GM21423 (cell line): ENCODE data around the gene CACNA1H.

Experiments used
- ATAC-seq: cut with Tn5 transposase; IDR thresholded peaks from one replicate; pipeline ENCODE4 v1.9.1; 2021; ENCODE audit warnings: mild to moderate bottlenecking, moderate library complexity; ENCODE audit not compliant: unreplicated experiment

Gene CACNA1H

DNA sequence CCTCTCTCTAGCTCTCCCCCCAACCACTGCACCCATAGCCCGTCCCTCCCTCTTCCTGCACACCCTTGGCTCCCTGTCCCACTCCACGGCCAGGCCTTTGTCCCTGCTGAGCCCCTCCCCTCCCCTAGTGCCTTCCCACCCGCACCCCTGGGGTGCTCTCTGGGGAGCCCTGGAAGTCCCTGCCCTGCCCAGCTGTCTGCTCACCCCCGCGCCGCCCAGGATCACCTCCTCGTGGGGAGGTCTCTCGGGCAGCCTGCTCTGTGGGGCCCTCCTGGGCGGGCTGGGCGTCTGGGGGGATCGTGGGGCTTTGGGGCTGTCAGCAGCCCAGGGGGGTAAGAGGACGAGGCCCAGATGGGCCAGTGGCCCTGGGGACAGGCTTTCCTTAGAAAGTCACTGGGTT, 18.1 kb downstream of the CACNA1H start:
- ATAC-seq: no peak

DNA sequence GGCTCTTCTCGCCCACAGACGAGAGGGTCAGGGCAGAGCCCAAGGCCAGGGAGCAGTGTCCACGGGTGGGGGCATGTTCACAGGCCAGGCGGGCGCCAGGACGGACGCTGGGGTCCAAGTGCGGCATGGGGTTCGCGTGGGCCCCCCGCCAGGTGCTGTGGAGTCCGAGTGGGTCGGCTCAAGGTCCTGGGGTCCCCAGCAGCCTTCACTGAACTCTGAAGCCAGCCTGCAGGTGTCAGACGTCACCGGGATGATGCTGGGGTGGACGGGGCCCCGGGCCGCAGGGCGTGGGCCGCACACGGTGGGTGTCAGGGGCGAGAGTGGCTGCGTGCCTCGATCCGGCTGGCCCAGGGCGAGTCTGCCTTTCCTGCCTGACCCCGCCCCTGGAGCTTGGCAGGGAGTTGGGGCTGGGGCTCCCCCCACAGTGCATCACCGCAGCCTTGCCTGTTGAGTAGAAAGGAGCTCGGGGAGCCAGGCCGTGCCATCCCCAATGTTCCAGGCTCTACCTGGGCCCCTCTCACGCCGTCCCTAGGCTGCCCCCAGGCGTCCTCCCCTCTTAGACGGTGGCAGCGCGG, 19.0 kb downstream of the CACNA1H start:
- no peak for ATAC-seq

DNA sequence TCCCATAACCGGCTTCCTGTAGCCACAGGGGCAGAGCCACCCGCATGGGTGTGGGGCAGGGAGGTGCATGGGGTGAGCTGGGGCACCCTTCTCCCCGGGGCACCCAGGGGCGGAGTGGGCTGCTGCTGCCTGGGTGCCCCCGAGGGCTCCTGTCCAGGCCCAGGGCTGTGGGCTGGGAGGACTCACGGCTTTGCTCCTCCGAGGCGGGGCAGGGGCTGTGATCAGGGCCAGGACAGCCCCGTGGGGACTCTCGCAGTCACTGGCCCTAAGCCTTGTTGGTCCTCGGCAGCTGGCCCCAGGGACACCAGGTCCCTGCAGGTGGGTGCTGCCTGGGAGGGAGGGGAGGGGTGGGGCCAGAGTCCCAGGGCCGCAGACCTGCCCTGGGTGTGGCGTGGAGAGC, 19.7 kb downstream of the CACNA1H start:
- ATAC-seq: no peak

DNA sequence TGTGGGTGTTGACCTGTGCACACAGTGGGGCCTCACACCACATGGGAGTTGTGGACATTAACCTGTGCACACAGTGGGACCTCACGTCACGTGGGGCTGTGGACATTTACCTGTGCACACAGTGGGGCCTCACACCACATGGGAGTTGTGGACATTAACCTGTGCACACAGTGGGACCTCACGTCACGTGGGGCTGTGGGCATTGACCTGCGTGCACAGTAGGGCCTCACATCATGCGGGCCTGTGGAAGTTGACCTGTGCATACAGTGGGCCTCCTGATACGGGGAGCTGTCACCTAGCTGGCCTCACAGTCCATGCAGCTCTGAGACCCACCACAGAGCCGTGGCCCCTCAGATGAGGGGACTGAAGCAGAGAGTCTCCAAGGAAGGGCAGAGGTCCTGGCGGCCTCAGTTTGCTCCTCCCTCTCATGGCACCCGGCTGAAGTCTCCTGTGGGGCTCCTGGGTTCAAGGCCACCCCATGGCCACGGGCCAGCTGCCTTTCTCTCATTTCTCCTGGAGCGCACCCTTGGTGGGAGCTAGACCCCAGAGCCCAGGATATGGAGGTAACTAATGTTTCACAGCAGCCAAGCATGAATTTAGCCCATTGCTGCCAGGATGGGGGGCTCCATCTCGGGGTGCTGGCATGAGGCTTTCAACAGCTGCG, 21.0 kb downstream of the CACNA1H start:
- no peak for ATAC-seq

DNA sequence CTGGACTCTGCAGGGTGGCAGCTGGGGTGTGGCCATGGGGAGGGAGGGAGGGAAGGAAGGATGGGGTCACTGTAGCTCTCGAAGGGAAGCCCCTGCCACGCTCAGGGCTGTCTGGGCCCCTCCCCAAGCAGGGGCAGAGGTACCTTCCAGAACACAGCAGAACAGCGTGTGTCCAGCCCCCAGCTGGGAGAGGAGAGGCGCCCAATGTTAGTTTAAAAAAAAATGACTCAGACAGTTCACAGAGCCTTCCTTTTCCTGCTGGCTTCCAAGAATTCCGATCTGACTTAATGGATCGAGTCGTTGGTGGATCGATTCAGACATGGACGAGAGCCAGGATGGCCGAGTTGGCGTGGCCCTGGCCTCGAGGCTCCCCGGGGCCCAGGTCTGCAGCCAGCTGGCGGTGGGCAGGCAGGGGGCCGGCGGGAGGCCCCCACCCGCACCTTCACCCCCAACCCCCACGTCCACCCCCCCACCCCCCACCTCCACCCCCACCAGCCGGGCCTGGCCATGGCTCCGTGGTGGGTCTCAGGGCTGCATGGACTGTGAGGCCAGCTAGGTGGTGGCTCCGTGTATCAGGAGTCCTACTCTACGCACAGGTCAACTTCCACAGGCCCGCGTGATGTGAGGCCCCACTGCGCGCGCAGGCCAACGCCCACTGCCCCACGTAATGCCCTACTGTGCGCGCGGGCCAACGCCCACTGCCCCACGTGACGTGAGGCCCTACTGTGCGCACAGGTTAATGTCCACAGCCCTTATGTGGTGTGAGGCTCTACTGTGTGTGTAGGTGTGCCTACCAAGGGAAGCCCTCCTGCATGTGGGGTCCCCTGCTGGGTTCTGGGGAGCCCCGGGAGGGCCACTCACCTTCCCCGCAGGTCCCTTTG, 21.8 kb downstream of the CACNA1H start:
- no peak for ATAC-seq

DNA sequence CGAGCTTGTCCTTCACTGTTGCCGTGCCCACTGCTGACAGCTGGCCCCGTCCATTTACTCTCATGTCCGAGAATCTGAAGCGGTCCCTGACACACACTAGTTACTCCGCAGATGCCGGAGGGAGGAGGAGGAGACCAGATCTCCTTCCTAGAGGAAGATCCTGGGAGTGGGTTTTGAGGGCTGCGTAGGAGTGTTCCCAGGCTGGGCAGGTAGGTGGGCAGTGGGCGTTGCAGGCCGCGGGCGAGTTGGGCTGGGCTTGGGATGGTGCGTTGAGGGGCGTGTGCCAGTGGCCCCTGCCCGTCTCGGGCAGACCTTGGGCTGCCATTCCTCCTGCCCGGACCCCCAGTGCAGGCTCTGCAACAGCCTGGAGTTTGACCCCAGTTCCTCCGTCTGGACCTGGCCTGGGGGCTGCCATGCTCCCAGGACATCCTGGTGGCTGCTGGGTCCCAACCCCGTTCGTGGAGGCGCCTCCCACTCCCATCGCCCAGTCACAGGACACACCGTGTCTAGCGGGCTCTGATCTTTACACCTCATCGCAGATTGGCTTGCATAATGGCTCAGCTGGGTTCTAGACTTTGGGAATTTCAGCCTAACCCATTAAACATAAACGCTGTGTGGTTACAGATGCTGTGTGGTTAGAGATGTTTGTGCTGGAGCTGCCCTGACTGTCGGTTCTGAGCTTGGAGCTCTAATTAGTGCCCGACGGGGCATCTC, 22.8 kb downstream of the CACNA1H start:
- ATAC-seq: no peak

DNA sequence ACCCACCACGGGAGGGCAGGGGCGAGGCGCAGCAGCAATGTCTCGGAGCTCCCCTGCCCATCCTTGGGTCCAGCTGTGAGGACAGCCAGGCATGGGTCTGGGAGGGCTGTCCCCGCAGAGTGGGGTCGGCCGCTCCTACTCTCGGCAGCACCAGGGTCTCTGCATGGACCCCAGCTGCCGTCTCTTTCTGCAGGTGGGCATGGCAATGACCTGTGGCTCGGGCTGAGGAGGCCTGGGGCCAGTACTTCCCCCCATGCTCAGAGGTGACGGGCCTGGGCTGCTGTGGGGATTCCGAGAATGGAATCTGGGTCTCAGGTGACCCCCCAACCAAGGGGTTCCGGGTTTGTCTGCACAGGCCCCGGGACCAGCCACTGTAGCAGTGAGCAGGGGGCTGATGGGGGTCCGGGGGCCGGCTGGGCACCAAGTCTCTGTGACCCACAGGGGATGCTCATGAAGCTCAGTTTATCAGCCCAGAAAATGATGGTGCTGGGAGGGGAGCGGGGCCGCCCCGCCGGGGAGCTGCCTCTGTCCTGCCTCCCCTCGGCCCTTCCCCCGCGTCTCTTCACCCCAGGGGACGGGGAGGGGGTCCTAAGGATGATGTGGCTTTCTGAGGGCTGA, 23.5 kb downstream of the CACNA1H start:
- no peak for ATAC-seq

DNA sequence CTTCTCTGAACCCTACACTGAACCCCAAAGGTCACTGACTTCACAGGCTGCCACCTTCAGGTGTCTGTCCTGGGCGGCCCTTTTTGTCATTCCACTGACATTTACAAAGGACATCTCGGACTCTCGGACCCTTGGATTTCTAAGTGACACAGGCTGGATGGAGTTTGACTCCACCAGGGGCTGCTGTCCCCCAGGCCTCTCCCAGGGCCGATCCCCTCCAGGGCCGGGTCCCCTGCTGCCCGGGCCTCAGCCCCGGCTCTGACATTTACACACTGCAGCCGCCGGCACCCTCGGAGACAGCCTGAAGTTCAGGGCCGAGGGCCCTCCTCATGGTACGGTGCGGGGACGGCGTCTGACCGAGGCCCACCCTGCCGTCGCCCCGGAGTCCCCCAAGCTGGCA, 24.1 kb downstream of the CACNA1H start:
- ATAC-seq: no peak

DNA sequence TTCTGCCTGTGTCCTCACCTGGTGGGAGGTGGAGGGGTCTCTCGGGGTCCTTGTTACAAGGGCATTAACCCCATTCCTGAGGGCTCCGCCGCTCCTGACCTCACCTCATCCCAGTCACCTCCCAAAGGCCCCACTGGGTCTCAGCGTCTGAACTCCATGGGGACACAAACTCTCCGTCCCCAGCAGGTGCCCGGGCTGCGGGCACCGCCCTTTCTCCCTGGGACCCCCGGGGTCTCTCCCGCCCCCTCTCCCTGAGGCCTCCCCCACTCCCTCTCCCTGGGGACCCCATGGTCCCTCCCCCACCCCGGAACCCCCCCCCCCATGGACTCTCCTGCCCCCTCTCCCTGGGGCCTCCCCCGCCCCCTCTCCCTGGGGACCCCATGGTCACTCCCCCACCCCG, 24.8 kb downstream of the CACNA1H start:
- no peak for ATAC-seq

DNA sequence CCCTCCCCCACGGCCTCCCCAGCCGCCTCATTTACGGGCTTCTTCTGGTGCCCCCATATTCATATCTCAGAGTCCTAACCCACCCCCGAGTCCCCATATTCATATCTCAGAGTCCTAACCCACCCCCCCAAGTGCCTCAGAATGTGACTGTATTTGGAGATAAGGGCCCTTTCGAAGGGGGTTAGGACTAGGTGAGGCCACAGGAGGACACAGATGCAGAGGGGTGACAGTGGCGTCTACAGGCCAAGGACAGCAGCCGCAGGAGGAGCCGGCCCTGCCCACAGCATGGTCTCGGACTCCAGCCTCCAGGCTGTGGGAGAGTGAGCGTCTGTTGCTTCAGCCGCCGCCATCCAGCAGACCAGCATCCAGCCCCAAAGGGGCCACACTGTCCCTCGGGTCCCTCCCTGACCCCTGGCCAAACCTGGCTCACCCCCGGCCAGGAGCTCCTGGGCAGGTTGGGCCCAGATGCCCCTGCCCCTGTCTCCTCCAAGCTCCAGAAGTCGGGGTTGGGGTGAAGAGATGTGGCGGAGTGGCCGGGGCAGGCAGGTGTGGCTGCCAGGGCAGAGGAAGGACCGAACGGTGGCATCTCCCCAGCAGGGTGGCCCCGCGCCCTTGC, 25.5 kb downstream of the CACNA1H start:
- no peak for ATAC-seq

DNA sequence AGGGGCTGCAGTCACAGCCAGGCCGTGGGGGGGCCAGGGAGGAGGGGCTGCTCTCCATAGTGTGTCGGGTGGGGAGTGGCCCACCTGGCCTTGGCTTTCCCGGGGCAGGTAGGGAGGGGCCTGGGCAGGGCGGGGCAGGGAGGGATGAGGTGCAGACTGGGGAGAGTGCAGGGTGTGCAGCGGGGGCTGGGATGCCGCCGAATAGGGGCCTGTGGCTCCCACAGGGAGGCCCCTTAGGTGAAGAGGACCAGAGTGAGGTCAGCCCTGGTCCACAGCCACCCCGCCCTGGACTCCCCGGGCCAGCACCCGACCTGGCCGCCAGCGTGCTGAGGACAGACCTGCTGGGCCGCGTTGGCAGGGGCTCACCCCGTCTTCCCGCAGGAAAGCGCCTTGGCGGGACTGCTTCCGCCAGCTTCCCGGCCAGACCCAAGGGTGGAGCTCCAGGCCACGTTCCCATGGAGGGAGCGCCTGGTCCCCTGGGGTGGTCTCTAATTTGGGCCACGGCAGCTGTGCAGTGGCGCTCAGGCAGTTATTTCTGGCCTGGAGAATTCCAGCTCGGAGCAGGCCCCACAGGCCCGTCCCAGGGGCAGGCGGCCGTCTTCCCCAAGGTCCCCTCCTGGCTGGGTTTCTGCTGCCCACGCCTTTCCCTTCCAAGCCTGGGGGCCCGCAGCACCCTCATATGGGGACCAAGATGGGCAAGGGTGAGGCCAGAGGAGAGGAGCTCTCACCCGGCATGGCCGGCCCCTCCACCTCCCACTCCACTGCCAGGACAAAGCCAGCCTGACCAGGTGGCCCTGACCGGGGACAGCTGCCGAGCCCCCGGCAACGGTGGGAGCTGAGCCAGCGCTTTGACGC, 27.9 kb downstream of the CACNA1H start:
- ATAC-seq: no peak

DNA sequence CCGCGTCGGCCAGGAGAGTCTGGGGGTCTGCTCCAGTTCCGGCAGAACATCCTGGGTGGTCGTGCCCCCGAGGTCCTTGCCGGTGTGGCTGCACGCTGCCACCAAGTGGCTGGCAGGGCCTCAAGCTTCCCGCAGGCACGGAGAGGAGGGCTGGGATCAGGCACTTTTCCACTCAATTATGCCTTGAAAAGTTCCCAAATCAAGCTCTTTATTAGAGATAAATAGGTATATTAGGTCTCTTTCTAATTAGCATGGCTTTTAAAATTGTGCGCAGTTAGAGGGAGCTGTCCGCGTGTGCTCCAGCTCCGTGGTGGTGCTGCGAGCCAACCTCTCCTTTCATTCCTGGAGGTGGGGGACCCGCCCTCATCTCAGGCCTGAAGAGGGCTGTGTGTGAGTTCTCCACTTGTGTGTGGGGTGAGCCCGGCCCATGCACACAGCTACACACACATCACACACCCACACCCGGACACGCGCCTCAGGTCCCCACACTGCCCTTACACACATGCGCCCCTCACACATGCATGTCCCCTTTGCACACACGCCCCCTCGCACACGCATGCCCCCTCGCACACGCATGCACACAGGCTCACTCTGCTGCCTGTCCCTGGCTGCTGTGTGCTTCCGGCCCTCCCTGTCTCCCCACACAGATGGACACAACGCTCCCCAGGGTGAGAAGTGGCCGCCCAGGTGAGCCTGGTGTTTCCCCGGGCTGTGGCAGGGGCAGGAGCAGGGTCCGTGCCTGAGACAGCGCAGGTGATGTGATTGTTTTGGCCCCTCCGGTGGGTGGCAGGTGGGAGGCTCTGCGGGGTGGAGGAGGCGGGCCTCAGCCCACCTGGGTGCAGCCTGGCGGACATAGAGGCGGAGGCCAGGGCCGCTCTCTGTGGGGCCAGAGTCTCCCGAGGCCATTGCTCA, 28.8 kb downstream of the CACNA1H start:
- no peak for ATAC-seq

DNA sequence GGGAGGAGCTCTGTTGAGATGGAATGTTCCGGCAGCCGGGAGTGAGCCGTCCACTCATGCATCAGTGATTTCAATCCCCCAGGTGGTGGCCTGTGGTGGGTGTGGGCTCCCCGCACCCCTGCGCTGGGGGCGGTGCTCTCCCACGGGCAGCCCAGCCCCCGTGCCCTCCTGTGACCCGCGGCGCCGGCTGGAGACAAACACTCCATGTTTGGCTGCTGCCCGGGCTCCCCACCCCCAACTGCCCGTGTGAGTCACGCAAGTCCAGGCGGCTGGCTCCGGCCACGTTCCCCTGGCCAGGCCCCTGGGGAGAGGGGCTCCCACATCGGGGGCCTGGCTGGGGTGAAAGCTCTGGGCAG, 29.4 kb downstream of the CACNA1H start:
- no peak for ATAC-seq

DNA sequence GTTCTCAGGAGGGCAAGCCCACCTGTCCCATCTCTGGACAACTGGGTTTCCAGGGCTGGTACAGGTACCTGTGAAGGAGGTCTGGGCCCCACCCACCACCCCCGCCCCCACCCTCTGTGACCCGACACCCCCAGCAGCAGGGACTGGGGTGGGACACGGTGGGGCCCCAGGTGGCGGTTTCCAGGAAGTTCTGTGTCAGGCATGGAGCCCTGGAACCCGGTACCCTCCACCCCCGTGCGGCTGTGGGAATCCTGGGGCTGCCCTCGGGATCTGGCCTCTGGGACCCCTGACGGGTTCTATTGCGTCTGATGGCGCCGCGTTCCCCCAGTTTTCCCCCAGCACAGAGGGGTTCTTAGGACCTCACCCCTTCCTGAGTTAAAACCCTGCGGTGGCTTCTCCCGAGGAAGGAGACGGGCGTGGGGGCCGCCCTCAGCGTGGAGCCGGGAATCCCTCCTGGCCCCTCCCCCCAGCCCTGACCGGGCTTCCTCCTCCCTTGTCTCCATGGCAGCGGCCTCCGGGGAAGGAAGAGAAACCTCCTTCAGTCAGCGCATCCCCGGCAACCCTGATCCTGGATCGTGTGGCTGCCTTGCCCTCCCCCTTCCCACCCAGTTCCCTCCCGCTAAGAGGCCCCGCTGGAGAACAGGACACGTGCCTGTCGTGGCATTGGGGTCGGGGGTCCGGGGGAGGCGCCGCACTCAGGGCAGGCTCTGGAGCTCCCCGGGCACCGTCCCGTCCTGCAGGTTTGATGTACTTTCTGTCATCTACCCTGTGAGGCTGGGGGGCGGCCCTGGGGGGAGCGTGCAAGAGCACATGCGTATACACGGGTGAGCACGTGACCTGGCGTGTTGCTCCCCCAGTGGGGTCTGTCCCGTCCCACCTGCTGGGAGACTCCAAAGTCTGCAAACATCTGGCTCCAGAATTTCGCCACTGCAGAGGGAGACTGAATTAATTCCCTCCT, 30.3 kb downstream of the CACNA1H start:
- ATAC-seq: no peak

DNA sequence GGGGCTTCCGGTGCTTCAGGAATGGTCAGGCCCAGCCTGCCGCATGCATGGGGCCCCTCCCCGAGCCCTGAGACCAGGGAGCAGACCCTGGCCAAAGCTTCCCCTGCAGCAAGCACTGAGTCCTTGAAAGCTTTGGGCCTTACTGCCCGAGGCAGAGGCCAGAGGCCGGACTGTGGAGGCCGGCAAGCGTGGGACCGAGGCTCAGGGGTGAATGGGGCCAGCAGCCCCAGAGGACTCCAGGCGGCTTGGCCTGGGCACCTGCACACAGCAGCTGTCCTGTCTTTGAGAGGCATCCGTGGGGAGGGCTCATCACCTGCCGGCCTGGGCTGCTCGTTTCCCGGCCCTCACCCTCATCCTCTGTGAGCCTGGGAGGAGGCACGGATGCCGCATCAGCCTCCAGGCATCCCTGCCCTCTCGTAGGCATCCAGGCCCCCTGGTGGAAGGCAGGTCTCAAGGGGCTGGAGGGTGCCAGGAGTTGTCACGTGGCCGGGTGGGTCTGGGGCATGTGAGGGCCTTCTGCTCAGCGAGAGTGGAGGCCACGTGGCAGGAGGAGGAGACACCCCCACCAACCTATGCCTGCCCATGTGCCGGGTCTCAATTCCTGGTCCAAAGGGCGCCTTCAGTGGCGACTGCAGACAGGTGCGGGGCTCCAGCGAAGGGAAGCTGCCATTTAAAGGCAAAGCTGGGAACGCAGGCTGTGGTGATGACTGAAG, 31.4 kb downstream of the CACNA1H start:
- no peak for ATAC-seq

DNA sequence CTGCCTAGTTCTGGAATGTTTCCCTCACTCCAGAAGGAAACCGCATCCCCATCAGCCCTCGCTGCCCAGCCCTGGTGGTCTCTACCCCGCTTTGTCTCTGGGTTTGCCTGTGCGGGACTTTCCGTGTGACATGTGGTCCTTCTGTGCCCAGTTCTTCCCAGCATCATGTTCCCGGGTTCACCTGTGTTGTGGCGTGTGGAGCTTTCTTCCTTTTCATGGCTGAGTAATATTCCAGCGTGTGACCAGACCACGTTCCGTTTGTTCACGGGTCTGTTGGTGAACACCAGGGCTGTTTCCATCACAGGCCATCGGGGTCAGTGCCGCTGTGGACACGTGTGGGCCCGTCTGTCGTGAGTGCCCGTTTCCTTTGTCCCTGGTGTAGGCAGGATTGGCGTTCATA, 32.1 kb downstream of the CACNA1H start:
- ATAC-seq: no peak
